HG03066 (cell line): Measurements from ENCODE around the gene GAP43.
A peak's percentile ranks its signal among the peaks of the same experiment; 100 is the strongest.

ENCODE experiments used
- ATAC-seq: cut with Tn5 transposase; IDR thresholded peaks from one replicate; pipeline ENCODE4 v1.9.1; 2021; ENCODE audit warnings: low read depth; ENCODE audit not compliant: unreplicated experiment

GAP43 gene

GRCh38 chr3:115692887-115693524 lies 69.7 kb downstream of the GAP43 start:
- peak; percentile 97 for ATAC-seq

- no peak for ATAC-seq
These were observed 70.6 kb downstream of the GAP43 start for GRCh38 chr3:115693868-115694267.

GRCh38 chr3:115695090-115695489 lies 71.8 kb downstream of the GAP43 start:
- ATAC-seq = no peak

GRCh38 chr3:115697263-115698053 lies 74.1 kb downstream of the GAP43 start:
- ATAC-seq = no peak

- no peak for ATAC-seq
These were observed 75.7 kb downstream of the GAP43 start for GRCh38 chr3:115698851-115699591.

- ATAC-seq = no peak
These were observed 76.4 kb downstream of the GAP43 start for GRCh38 chr3:115699706-115700105.

- ATAC-seq = no peak
These were observed 79.3 kb downstream of the GAP43 start for GRCh38 chr3:115702598-115702997.

GRCh38 chr3:115704661-115705338 lies 81.5 kb downstream of the GAP43 start:
- no peak for ATAC-seq

GRCh38 chr3:115706311-115706829 lies 83.1 kb downstream of the GAP43 start:
- ATAC-seq = no peak

- no peak for ATAC-seq
These were observed 85.2 kb downstream of the GAP43 start for GRCh38 chr3:115708540-115708939.

- ATAC-seq = no peak
These were observed 85.8 kb downstream of the GAP43 start for GRCh38 chr3:115709093-115709492.

GRCh38 chr3:115709931-115710330 lies 86.6 kb downstream of the GAP43 start:
- ATAC-seq = no peak

- ATAC-seq = no peak
These were observed 87.5 kb downstream of the GAP43 start for GRCh38 chr3:115710799-115711198.

- ATAC-seq = no peak
These were observed 89.6 kb downstream of the GAP43 start for GRCh38 chr3:115712871-115713270.

- no peak for ATAC-seq
These were observed 90.0 kb downstream of the GAP43 start for GRCh38 chr3:115713284-115713683.

- no peak for ATAC-seq
These were observed 92.0 kb downstream of the GAP43 start for GRCh38 chr3:115715241-115715745.

GRCh38 chr3:115720983-115721382 lies 97.7 kb downstream of the GAP43 start:
- no peak for ATAC-seq

- no peak for ATAC-seq
These were observed 102.5 kb downstream of the GAP43 start for GRCh38 chr3:115725800-115726199.

GRCh38 chr3:115727135-115727534 lies 103.8 kb downstream of the GAP43 start:
- no peak for ATAC-seq

- ATAC-seq = no peak
These were observed 104.7 kb downstream of the GAP43 start for GRCh38 chr3:115728013-115728412.
